NT2/D1 (cell line): ENCODE results near the gene SLC41A3.

ENCODE experiments used
- DNase-seq: peaks from one replicate; pipeline ENCODE4 v3.0.0-alpha.2; 2011; ENCODE audit warnings: low read depth, low spot score
- H3K27me3 ChIP-seq: 2 replicates; pipeline ENCODE4 v1.6.0; 2011; ENCODE audit warnings: mild to moderate bottlenecking; ENCODE audit not compliant: insufficient read length, insufficient read depth
- H3K36me3 ChIP-seq: 2 replicates; pipeline ENCODE4 v1.6.1; 2011; ENCODE audit warnings: mild to moderate bottlenecking, low read length, mixed read lengths; ENCODE audit not compliant: insufficient read depth, insufficient read length
- H3K4me1 ChIP-seq: 2 replicates; pipeline ENCODE4 v1.5.1; 2011; ENCODE audit not compliant: insufficient read depth, insufficient read length
- H3K4me3 ChIP-seq: 2 replicates; pipeline ENCODE4 v1.5.1; 2011; ENCODE audit warnings: low read depth; ENCODE audit not compliant: insufficient read length
- H3K9ac ChIP-seq: 2 replicates; pipeline ENCODE4 v1.6.0; 2011; ENCODE audit warnings: low read depth; ENCODE audit not compliant: insufficient read length
- H3K9me3 ChIP-seq: 2 replicates; pipeline ENCODE4 v1.5.1; 2011; ENCODE audit warnings: mild to moderate bottlenecking, low read length; ENCODE audit not compliant: insufficient read depth
- SUZ12 ChIP-seq: IDR thresholded peaks from 2 replicates; pipeline ENCODE4 v1.6.1; 2011; ENCODE audit not compliant: insufficient read length, insufficient read depth; ENCODE audit errors: extremely low read depth
- YY1 ChIP-seq: IDR thresholded peaks from 2 replicates; pipeline ENCODE4 v1.6.1; 2011; ENCODE audit not compliant: insufficient read length, insufficient read depth
- ZNF274 ChIP-seq: IDR thresholded peaks from 2 replicates; pipeline ENCODE4 v1.6.1; 2011; ENCODE audit warnings: mild to moderate bottlenecking, low read depth, low read length

Gene SLC41A3

GRCh38 chr3:126125341-126125740, 41.4 kb upstream of the SLC41A3 start:
- H3K9ac ChIP-seq: no peak overlapping the region
- H3K9me3 ChIP-seq: no peaks in the 10 kb centered on the region
- no peak overlapping the region for H3K4me3 ChIP-seq
- TF ChIP-seq ZNF274 (no peak), SUZ12 (no peak), YY1 (no peak)
- no peak for DNase-seq
- no peaks in the 10 kb centered on the region for H3K36me3 ChIP-seq
- H3K27me3 ChIP-seq: no peaks in the 10 kb centered on the region
- H3K4me1 ChIP-seq: peaks cover 4% of the 10 kb centered on the region

GRCh38 chr3:126124896-126125295, 41.0 kb upstream of the SLC41A3 start:
- TF ChIP-seq SUZ12: no peak
- TF ChIP-seq YY1: no peak
- no peaks in the 10 kb centered on the region for H3K9me3 ChIP-seq
- H3K27me3 ChIP-seq: no peaks in the 10 kb centered on the region
- peaks cover 4% of the 10 kb centered on the region for H3K4me1 ChIP-seq
- no peaks in the 10 kb centered on the region for H3K36me3 ChIP-seq
- DNase-seq: no peak
- H3K9ac ChIP-seq: no peak overlapping the region
- H3K4me3 ChIP-seq: no peak overlapping the region

GRCh38 chr3:126124148-126124868, 40.4 kb upstream of the SLC41A3 start:
- H3K4me1 ChIP-seq: peaks cover 4% of the 10 kb centered on the region
- H3K4me3 ChIP-seq: no peak overlapping the region
- no peaks in the 10 kb centered on the region for H3K27me3 ChIP-seq
- TF ChIP-seq YY1: no peak
- no peak for TF ChIP-seq ZNF274
- no peak for TF ChIP-seq SUZ12
- DNase-seq: no peak
- H3K36me3 ChIP-seq: no peaks in the 10 kb centered on the region
- no peak overlapping the region for H3K9ac ChIP-seq
- no peaks in the 10 kb centered on the region for H3K9me3 ChIP-seq

- no peak for TF ChIP-seq ZNF274
- no peak for TF ChIP-seq SUZ12
- no peak for TF ChIP-seq YY1
- peaks cover 4% of the 10 kb centered on the region for H3K4me1 ChIP-seq
- no peaks in the 10 kb centered on the region for H3K27me3 ChIP-seq
- no peak overlapping the region for H3K4me3 ChIP-seq
- DNase-seq: no peak
- no peak overlapping the region for H3K9ac ChIP-seq
- H3K9me3 ChIP-seq: no peaks in the 10 kb centered on the region
- no peaks in the 10 kb centered on the region for H3K36me3 ChIP-seq
Observed at GRCh38 chr3:126121632-126122031, 37.7 kb upstream of the SLC41A3 start.

- TF ChIP-seq SUZ12 (no peak), ZNF274 (no peak), YY1 (no peak)
- no peak overlapping the region for H3K9ac ChIP-seq
- no peaks in the 10 kb centered on the region for H3K36me3 ChIP-seq
- no peak overlapping the region for H3K4me3 ChIP-seq
- no peaks in the 10 kb centered on the region for H3K27me3 ChIP-seq
- H3K4me1 ChIP-seq: peaks cover 4% of the 10 kb centered on the region
- H3K9me3 ChIP-seq: no peaks in the 10 kb centered on the region
- DNase-seq: no peak
Observed at GRCh38 chr3:126121074-126121473, 37.1 kb upstream of the SLC41A3 start.

GRCh38 chr3:126119976-126120375, 36.1 kb upstream of the SLC41A3 start:
- Histone ChIP-seq H3K4me1 (peaks cover 4% of the 10 kb centered on the region), H3K9me3 (no peaks in the 10 kb centered on the region), H3K27me3 (no peaks in the 10 kb centered on the region), H3K4me3 (no peak overlapping the region), H3K36me3 (no peaks in the 10 kb centered on the region), H3K9ac (no peak overlapping the region)
- no peak for DNase-seq
- TF ChIP-seq ZNF274 (no peak), YY1 (no peak), SUZ12 (no peak)

- Histone ChIP-seq H3K36me3 (no peaks in the 10 kb centered on the region), H3K4me1 (peaks cover 3% of the 10 kb centered on the region), H3K9me3 (no peaks in the 10 kb centered on the region), H3K27me3 (no peaks in the 10 kb centered on the region), H3K9ac (no peak overlapping the region), H3K4me3 (no peak overlapping the region)
- DNase-seq: no peak
- TF ChIP-seq SUZ12: no peak
Observed at GRCh38 chr3:126119008-126119675, 35.2 kb upstream of the SLC41A3 start.
